SIG-M5 treated with dmso at 0.1 percent for 504 hours (cell line): Measurements from ENCODE around the gene OGN.
"Not testable (repeated sequence)": the region's sequence is repeated elsewhere in the genome, so short reads cannot be mapped to it uniquely, and the experiment has no call there.

Experiments used
- DNase-seq: peaks from one replicate; lab custom pipeline; 2025; ENCODE audit not compliant: unreplicated experiment; lab: John Stamatoyannopoulos, UW

Gene OGN

DNA sequence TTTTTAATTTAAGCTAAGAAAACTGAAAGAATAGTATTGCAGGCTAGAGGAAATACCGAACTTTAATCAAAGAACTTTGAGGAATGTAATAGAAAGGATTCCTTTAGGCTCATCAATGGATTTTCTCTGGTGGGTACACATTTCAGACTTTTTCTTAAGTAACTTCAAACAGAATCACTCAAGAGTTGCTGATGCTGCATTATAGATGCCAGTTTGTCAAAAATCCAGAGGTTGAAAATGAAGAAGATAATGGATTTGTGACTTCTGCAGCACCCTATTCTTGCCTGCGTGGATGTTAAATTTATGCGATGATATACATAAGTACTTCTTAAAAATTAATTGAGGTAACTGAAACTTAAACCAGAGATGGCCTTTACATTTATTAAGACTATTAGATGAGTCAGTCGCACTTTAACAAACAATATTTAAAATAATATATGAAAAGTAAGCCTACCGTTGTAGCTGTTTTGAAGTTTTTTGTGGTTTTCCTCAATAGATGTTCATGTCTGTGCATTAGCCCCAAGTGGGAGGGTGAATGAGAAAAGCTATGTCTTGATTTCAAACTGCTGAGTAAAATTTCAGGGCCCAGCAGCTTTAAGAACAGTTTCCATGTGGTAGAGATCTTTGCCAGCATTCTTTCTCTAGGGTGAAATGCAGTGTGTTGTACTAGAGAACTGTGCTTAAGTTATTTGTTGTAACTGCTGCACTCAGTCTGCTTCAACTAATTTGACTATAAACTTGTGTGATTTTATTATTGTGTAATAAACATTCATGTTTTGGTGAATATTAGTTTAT is at the start of gene OGN:
OGN (minus strand) TSS at position 537 of the 795 bp plus-strand sequence. CDS start 1,171 bp downstream, outside the sequence.
- no peak for DNase-seq

- DNase-seq, result no peak
Measured at GRCh38 chr9:92446536-92446935, 42.2 kb upstream of the OGN start.

- no peak for DNase-seq
Measured at GRCh38 chr9:92444841-92445240, 40.5 kb upstream of the OGN start.

DNA sequence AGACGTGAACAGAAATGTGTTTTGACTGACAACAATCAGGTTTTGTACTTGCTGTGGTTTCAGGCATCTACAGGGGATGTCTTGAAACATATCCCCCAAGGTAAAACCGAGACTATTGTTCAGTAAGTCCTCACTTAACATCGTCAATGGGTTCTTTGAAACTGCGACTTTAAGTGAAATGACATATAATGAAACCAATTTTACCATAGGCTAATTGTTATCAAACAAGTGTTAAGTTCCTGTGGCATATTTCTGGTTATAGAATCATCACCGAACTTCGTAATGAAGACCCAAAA is 36.3 kb upstream of the OGN start:
- DNase-seq, result no peak

- no peak for DNase-seq
Measured at GRCh38 chr9:92439921-92440750, 35.8 kb upstream of the OGN start.

- DNase-seq, result no peak
Measured at GRCh38 chr9:92438900-92439526, 34.6 kb upstream of the OGN start.

GRCh38 chr9:92435263-92435662 is 30.9 kb upstream of the OGN start:
- no peak for DNase-seq

DNA sequence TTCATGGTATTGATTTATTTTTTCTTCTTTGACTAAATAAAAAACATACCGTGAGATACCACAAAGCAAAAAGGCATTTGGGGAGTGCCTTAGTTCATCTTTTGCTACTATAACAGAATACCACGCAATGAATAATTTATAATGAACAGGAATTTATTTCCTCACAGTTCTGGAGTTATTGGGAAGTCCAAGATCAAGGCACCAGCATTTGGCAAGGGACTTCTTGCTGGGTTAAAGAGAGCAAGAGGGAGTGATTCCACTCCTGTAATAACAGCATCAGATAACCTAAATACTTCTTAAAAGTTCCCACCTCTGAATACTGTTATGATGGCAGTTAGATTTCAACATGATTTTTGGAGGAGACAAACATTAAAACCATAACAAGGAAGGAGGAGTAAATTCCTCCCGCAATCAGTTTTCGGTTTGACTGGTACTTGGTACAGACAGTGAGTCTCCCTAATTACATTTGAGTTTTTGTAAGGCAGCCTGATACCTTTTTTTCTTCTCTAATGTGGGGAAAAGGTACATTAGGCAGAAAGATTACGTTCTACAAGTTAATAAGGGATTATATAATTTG is 28.7 kb upstream of the OGN start:
- no peak for DNase-seq

- DNase-seq, result no peak
Measured at GRCh38 chr9:92432350-92432749, 28.0 kb upstream of the OGN start.

DNA sequence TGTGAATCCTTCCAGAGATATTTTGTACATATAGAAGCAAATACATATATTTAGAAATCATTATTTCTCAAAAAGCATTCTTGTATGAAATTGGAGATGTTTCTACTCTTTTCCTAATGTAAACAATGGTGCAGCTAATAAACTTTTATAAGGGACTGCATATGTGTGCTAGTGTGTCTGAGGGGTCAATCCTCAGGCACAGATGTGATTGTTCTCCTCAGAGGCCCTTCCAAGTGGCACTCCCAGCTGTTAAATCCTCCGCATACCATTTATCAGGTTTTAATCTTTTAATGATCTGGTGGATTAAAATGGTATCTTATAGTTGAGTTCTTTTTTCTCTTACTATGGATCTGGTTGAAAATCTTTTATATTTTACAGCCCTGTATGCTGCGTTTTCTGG is 25.5 kb upstream of the OGN start:
- no peak for DNase-seq

GRCh38 chr9:92426501-92427145 is 22.2 kb upstream of the OGN start:
- DNase-seq, result no peak

- DNase-seq, result no peak
Measured at GRCh38 chr9:92425474-92425873, 21.1 kb upstream of the OGN start.

DNA sequence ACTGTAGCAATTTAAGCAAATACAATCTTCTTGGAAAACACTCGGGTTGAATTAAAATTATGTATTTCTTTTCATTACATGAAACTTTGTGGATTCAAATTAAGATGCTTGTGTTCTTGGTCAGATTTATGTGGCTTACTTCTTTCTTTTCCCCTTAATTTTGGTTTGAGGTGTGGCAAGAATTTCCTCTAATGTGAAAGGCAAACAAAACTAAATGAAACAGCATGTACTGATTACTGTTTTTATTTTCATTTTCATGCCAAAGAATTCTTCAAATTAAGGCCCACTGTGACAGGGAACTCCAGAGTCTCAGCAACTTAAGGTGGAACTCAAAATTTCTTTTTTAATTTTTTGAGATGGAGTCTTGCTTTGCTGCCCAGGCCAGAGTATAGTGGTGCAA is 20.0 kb upstream of the OGN start, which contains the start of gene OMD:
OMD (minus strand) TSS at position 132 of the 400 bp plus-strand sequence. CDS start 6,913 bp downstream, outside the sequence.
- DNase-seq, result no peak

GRCh38 chr9:92423612-92424011 is 19.2 kb upstream of the OGN start:
- DNase-seq, result no peak

DNA sequence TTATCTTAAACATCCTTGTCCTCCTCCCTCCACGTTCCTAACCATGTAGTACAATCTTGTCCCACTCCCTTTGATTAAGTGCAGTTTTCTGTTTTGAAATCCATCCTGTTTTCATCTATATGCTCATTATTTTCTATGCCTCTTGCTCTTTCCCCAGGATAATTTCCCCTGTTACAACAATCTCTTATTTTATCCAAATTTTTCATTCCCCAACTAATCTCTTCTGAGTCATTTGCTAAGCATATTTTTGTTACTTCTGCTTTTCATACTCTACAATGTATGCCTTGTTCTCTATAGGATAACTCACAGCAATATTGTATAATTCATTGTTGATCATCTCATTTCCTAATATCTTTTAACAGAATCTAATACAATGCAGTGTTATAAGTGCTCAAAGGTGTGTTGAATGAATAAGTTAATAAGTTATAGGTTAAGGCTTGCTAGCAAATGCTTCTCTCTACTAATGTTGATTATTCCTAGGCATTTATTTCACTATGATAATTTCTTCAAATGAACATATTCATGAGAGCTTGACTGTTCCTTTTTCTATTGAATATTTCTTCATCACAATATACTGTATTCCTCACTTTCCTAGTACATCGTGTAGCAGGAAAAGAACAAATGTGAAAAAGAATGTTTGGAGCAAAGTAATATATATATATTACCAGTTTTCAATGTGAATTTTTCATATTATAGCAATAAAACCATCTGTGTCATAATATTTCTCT is 18.4 kb upstream of the OGN start:
- peak; percentile 16 for DNase-seq

DNA sequence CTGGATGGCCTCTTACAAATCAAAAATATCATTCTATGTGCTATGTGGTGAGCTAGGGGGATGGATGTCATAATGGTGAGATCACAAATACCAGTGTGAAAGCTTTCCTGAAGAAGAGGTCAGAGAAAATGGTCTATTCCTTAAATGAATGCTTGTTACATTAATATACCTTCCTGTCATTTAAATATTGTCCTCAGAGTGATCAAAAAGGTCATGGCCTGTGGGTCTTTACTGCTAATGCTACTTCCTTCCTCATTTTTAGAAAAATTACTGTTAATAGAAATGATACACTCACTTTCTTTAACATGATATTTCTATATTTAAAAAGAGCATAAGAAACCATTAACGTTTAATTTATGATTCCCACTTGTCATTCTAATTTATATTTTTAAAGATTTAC is 10.2 kb upstream of the OGN start:
- no peak for DNase-seq

DNA sequence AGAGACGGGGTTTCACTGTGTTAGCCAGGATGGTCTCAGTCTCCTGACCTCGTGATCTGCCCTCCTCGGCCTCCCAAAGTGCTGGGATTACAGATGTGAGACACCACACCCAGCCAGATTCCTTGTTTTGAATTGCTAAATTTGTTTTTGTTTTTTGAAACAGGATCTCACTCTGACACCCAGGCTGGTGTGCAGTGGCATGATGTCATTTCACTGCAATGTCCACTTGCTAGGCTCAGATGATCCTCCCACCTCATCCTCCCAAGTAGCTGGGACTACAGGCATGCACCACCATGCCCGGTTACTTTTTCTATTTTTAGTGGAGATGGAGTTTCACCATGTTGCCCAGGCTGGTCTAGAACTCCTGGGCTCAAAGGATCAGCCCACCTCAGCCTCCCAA is 6.8 kb upstream of the OGN start:
- not testable (repeated sequence) for DNase-seq

DNA sequence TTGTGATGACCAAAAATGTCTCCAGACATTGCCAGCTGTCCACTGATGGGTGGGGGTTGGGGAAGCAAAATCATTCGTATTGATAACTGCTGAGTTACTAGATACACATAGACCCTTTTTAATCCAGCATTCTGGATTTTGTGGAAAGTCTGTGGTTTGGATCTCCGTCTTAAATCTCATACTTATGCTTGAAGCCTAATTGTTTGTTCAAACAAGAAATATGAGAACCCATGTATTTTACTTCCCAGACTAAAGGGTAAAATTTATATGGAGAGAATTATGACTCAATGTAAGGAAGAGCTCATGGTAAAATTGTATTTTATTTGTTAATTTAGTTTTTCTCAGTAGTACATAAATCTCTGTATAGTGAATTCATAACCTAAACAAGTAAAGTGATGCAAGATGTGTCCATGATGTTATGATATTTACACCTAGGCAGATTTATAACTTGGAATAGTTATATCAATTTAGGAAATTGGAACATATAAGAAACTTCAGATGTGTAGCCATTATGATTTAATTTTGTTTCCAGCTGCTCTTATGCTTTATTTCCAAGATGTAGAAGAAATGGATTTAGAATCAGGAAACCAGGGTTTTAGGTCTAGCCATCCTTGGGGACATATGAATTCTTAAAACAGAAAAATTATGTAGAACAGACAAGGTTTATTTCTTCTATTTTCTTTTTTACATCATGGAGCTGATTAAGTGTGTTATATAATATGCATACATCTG is 4.5 kb upstream of the OGN start:
- no peak for DNase-seq

DNA sequence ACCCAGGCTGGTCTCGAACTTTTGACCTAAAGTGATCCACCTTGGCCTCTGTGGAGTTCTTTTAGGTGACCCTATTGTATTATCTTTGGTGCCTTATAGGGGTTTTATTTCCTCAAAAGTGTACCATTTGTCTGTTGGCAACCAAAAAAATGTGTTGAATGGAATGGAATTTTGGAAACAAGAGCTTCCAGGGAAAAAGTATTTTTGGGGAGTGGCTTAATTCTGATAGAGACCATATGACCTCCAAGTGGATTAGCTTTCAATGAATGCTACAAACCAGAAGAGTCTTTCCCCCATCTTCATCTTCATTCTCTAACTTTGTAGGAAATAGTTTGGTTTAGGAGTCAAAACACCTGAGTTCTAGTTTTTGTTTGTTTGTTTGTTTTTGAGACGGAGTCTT is 3.4 kb upstream of the OGN start:
- DNase-seq, result no peak

GRCh38 chr9:92406477-92406876 is 2.1 kb upstream of the OGN start:
- peak; percentile 83 for DNase-seq
